ENCODE data around the gene EIF2D.
"Not testable (repeated sequence)": the region's sequence is repeated elsewhere in the genome, so short reads cannot be mapped to it uniquely, and the experiment has no call there.

Gene EIF2D

GRCh38 chr1:206612129-206612876 lies at the start of gene EIF2D:
Gene EIF2D, minus strand, starts transcription at chr1:206612465. Its CDS starts 123 bp downstream, at chr1:206612342.
- peak; percentile 98 for DNase-seq

- no peak for DNase-seq
Measured at GRCh38 chr1:206661161-206661820, 49.0 kb upstream of the EIF2D start.

- DNase-seq, result no peak
Measured at GRCh38 chr1:206660136-206660535, 47.9 kb upstream of the EIF2D start.

GRCh38 chr1:206658981-206659273 lies 46.7 kb upstream of the EIF2D start:
- no peak for DNase-seq

- DNase-seq, result peak; percentile 45
Measured at GRCh38 chr1:206658264-206658980, 46.2 kb upstream of the EIF2D start.

- DNase-seq, result no peak
Measured at GRCh38 chr1:206657751-206658150, 45.5 kb upstream of the EIF2D start.

GRCh38 chr1:206656936-206657335 lies 44.7 kb upstream of the EIF2D start:
- DNase-seq, result no peak

- no peak for DNase-seq
Measured at GRCh38 chr1:206655471-206655882, 43.2 kb upstream of the EIF2D start.

- DNase-seq, result peak; percentile 64
Measured at GRCh38 chr1:206654828-206655227, 42.6 kb upstream of the EIF2D start.

- no peak for DNase-seq
Measured at GRCh38 chr1:206653715-206654459, 41.6 kb upstream of the EIF2D start.

GRCh38 chr1:206651958-206652890 lies 40.0 kb upstream of the EIF2D start:
- DNase-seq, result no peak

GRCh38 chr1:206651014-206651413 lies 38.7 kb upstream of the EIF2D start:
- DNase-seq, result no peak

GRCh38 chr1:206649261-206649921 lies 37.1 kb upstream of the EIF2D start:
- DNase-seq, result no peak

- DNase-seq, result no peak
Measured at GRCh38 chr1:206647224-206647623, 35.0 kb upstream of the EIF2D start.

GRCh38 chr1:206646504-206646903 lies 34.2 kb upstream of the EIF2D start:
- no peak for DNase-seq

- DNase-seq, result no peak
Measured at GRCh38 chr1:206643118-206643698, 30.9 kb upstream of the EIF2D start.

- not testable (repeated sequence) for DNase-seq
Measured at GRCh38 chr1:206642074-206642473, 29.8 kb upstream of the EIF2D start.

GRCh38 chr1:206637605-206638004 lies 25.3 kb upstream of the EIF2D start:
- DNase-seq, result no peak

- no peak for DNase-seq
Measured at GRCh38 chr1:206636671-206637070, 24.4 kb upstream of the EIF2D start.

- DNase-seq, result no peak
Measured at GRCh38 chr1:206635978-206636345, 23.7 kb upstream of the EIF2D start.
